Measurements from ENCODE around the gene SYT5. TPM values are rescaled to one million over a fixed set of nuclear protein-coding genes. Genes with fewer than 3 reads are reported as not detected.

SYT5 gene
- total RNA-seq, 4 donors from 2014 or later: 0.70 to 0.94 TPM; not detected in 2

DNA sequence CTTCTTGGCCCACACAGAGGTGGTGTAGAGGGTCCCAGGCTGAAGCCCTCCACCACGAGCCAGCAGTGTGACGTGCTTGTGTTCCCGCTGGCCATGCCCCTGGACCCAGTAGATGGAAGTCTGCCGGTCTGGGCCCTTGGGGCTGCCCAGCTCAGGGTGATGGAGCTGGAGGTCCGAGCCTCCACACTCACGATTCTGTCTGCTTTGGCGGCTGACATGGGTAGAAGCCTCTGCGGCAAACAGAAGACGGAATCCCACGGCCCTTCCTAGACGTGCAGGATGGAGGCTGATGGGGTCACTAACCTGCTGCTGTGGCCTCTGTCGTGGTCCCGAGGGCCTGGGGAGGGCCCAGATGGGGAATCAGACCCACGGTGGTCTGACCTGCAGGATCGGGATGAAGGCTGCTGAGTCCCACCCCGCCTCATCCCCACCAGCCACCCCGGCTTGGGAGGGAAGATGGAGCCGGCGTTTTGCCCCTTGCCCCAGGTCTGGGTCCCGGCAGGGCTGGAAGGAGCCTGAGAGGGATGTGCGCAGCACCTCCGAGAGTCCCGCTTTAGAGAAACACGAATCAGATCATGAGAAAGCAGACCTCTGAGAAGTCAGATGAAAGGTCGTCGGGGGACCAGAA is 44.1 kb upstream of the SYT5 start:
- Histone ChIP-seq H3K9me3 (no peaks in the 10 kb centered on the region), H3K36me3 (peaks cover 0 to 31% (median 0%) of the 10 kb centered on the region in 3 donors), H3K4me1 (peaks cover 0 to 15% (median 1%) of the 10 kb centered on the region in 4 donors), H3K27me3 (no peaks in the 10 kb centered on the region), H3K27ac (no peak overlapping the region), H3K4me3 (no peak overlapping the region)
- TF ChIP-seq, protein P1, sequence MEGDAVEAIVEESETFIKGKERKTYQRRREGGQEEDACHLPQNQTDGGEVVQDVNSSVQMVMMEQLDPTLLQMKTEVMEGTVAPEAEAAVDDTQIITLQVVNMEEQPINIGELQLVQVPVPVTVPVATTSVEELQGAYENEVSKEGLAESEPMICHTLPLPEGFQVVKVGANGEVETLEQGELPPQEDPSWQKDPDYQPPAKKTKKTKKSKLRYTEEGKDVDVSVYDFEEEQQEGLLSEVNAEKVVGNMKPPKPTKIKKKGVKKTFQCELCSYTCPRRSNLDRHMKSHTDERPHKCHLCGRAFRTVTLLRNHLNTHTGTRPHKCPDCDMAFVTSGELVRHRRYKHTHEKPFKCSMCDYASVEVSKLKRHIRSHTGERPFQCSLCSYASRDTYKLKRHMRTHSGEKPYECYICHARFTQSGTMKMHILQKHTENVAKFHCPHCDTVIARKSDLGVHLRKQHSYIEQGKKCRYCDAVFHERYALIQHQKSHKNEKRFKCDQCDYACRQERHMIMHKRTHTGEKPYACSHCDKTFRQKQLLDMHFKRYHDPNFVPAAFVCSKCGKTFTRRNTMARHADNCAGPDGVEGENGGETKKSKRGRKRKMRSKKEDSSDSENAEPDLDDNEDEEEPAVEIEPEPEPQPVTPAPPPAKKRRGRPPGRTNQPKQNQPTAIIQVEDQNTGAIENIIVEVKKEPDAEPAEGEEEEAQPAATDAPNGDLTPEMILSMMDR (IDR thresholded peaks at IDR 0.05): no peak
- TF ChIP-seq POLR2A (IDR thresholded peaks at IDR 0.05): no peak
- peak in 1 of 3 donors; percentile 42 for DNase-seq

DNA sequence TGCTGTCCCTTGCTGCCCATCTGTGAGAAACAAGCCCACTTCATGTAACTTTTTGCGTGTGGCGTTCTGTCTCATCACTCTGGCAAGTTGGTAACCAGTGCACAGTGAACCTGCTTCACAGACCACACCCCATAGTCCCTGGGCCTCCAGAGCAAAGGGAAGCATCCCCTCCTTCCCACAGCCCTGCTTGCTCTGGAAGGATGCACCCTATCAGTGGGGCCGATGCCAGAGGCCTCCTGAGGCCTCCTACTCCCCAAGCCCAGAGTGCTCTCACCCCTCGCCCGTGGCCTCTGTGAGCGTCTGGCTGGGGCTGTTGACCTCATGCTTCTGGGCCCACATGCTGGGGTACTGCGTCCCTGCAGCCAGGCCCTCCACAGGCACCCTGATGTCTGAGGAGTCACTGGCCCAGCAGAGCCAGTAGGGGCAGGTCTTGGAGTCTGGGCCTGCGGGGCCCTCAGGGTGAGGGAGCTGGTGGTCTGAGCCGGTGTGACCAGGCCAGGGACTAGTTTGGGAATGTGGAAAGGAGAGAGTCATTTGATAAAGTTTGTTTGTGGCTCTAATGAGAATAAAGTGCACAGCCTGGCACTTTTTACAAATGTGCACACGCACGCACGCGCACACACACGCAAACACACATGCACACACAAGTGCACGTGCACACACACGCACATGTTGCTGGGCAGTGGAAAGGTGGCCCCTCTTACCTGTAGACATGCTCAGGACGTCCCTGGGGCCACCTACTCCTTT is 43.4 kb upstream of the SYT5 start:
- TF ChIP-seq, protein P1 (IDR thresholded peaks at IDR 0.05): no peak
- TF ChIP-seq POLR2A (IDR thresholded peaks at IDR 0.05): no peak
- Histone ChIP-seq H3K4me3 (no peak overlapping the region), H3K4me1 (peaks cover 0 to 8% (median 1%) of the 10 kb centered on the region in 4 donors), H3K27ac (no peak overlapping the region), H3K9me3 (no peaks in the 10 kb centered on the region), H3K36me3 (peaks cover 0 to 26% (median 0%) of the 10 kb centered on the region in 3 donors), H3K27me3 (no peaks in the 10 kb centered on the region)
- no peak for DNase-seq

DNA sequence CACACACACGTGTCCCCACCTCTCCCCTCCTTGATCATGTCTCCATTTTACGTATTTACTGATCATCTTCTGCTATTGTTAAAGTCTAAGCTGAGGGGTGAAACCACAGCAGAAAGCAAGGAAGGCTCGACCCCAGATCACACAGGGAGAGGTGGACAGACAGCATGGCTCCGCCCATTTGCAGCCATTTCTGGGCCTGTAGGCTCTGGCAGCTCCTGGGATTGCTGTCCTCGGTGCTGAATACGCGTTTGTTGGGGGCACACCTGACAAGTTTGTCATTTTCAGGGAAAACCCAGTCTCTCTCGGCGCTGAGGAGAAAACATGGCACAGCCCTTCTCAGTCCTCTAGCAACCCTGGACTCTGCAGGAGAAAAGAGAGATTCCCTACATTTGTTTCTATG is 40.4 kb upstream of the SYT5 start:
- TF ChIP-seq, protein P1 (IDR thresholded peaks at IDR 0.05): no peak
- TF ChIP-seq POLR2A (IDR thresholded peaks at IDR 0.05): no peak
- Histone ChIP-seq H3K4me1 (peaks cover 0 to 13% (median 1%) of the 10 kb centered on the region in 4 donors), H3K27me3 (no peaks in the 10 kb centered on the region), H3K36me3 (no peaks in the 10 kb centered on the region), H3K9me3 (no peaks in the 10 kb centered on the region), H3K27ac (no peak overlapping the region), H3K4me3 (no peak overlapping the region)
- no peak for DNase-seq

DNA sequence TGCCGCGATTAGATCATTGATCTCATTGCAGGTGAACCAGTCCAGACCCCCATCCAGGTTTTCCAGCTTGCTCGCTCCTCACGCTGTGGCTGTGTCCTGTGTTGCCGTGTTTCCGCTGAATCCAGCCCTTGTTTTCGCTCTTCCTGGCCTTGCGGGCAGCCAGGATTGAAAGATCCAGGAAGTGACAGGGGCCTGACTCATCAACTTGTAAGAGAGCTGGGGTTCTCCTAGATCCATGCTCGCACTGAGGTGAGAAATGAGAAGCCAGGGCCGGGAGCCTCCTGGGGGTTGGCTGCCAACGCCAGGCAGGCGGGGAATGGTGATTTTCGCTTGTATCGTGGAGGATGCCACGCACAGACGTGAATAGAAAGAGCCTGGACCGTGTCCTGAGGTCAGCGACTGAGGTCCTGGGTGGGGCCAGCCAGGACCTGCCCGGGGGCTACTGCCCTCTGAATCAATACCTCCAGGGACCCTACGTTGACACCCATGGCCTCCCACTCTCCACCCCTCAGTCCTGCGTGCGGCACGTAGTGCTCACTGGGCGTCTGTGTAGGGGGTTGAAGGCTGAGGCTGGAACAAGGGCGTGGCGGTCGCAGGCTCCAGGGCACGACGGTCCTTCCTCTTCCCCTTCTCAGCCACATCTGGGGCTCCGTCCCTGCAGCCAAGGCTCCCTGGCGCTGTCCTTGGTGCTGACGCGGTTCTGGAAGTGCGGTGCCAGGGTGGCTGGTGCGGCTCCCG is 36.5 kb upstream of the SYT5 start:
- TF ChIP-seq, protein P1 (IDR thresholded peaks at IDR 0.05): peak in 2 of 6 experiments; percentile 3 to 21
- TF ChIP-seq POLR2A (IDR thresholded peaks at IDR 0.05): peak; percentile 28 to 68
- H3K36me3 ChIP-seq: no peaks in the 10 kb centered on the region
- H3K9me3 ChIP-seq: peaks cover 0 to 9% (median 4%) of the 10 kb centered on the region in 4 donors
- H3K27me3 ChIP-seq: no peaks in the 10 kb centered on the region
- peaks cover 0 to 13% (median 1%) of the 10 kb centered on the region in 4 donors for H3K4me1 ChIP-seq
- DNase-seq: peak; percentile 25 to 91 (median 89)
- peak overlapping the region in 3 of 4 donors; percentile 27 to 65 (median 61) for H3K4me3 ChIP-seq
- H3K27ac ChIP-seq: peak overlapping the region in 3 of 4 donors; percentile 68 to 91 (median 89)

DNA sequence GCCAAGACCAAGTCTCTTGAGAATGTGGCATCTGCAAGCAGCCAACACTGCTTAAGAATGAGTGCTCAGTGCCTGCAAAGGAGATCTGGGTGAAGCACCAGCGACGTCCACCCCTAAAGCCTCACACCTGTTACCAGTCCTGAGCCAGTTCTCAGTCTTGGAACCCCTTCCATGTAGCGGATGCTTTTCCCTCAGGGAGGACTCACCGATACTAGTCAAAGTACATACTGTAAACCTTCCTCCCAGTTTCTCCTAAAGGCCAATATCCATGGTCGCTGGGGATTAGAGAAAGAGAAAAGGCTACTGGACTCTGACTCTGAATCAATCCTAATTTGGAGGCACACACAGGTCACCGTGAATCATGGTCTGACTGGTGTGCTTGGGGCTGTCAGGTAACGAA is 33.5 kb upstream of the SYT5 start:
- no peak for TF ChIP-seq POLR2A (IDR thresholded peaks at IDR 0.05)
- TF ChIP-seq, protein P1 (IDR thresholded peaks at IDR 0.05): no peak
- H3K27me3 ChIP-seq: no peaks in the 10 kb centered on the region
- peaks cover 0 to 9% (median 4%) of the 10 kb centered on the region in 4 donors for H3K9me3 ChIP-seq
- DNase-seq: no peak
- no peak overlapping the region for H3K27ac ChIP-seq
- no peaks in the 10 kb centered on the region for H3K36me3 ChIP-seq
- no peak overlapping the region for H3K4me3 ChIP-seq
- peaks cover 0 to 23% (median 1%) of the 10 kb centered on the region in 4 donors for H3K4me1 ChIP-seq
